H1 (cell line): ENCODE data around the gene PPIB.

Experiments
- CEBPB ChIP-seq: IDR thresholded peaks from 2 replicates; pipeline ENCODE4 v1.6.1; 2012; ENCODE audit warnings: low read depth, low read length
- CREB1 ChIP-seq: IDR thresholded peaks from 2 replicates; pipeline ENCODE4 v1.6.1; 2012; ENCODE audit warnings: inconsistent platforms
- EP300 ChIP-seq, 2 experiments: IDR thresholded peaks; 1 replicate in 1 of 2; 2 replicates in 1 of 2; pipeline ENCODE4 v1.6.1; 2011 to 2012; ENCODE audit warnings: low read depth in 2 of 2, low read length in 2 of 2, mild to moderate bottlenecking in 2 of 2, borderline replicate concordance in 1 of 2, inconsistent platforms in 1 of 2, moderate library complexity in 1 of 2
- JUN ChIP-seq: IDR thresholded peaks from 2 replicates; pipeline ENCODE4 v1.6.1; 2011; ENCODE audit warnings: low read depth, mild to moderate bottlenecking, improper control_type of control experiment, low read length
- KDM1A ChIP-seq: fragments of 200-600, 300-600 bp; sonication (generic); IDR thresholded peaks from 2 replicates; pipeline ENCODE4 v1.7.1; 2016; ENCODE audit warnings: mild to moderate bottlenecking, low read length, borderline replicate concordance
- KDM4A ChIP-seq: IDR thresholded peaks from one replicate; pipeline ENCODE4 v1.7.1; 2012; ENCODE audit warnings: low read depth, mild to moderate bottlenecking, moderate library complexity, low read length, inconsistent platforms; ENCODE audit not compliant: severe bottlenecking
- NRF1 ChIP-seq: IDR thresholded peaks from 2 replicates; pipeline ENCODE4 v1.6.1; 2011; ENCODE audit warnings: mild to moderate bottlenecking, low read depth, low read length, improper control_type of control experiment
- POLR2A ChIP-seq, 2 experiments: IDR thresholded peaks; 1 replicate in 1 of 2; 2 replicates in 1 of 2; pipeline ENCODE4 v1.6.1; 2011; ENCODE audit warnings: low read depth in 2 of 2, low read length in 2 of 2, mild to moderate bottlenecking in 2 of 2; ENCODE audit errors: control extremely low read depth in 1 of 2
- SAP30 ChIP-seq: fragments of 300-600 bp; sonication (generic); IDR thresholded peaks from 2 replicates; pipeline ENCODE4 v1.7.1; 2012; ENCODE audit warnings: low read length, moderate library complexity, mild to moderate bottlenecking, inconsistent platforms; ENCODE audit not compliant: insufficient read depth, insufficient replicate concordance
- SIX5 ChIP-seq: IDR thresholded peaks from 2 replicates; pipeline ENCODE4 v1.6.1; 2011; ENCODE audit warnings: mild to moderate bottlenecking, low read depth, low read length
- TAF1 ChIP-seq: IDR thresholded peaks from 2 replicates; pipeline ENCODE4 v1.6.1; 2011; ENCODE audit warnings: mild to moderate bottlenecking, low read depth, low read length
- TEAD4 ChIP-seq: IDR thresholded peaks from 2 replicates; pipeline ENCODE4 v1.6.1; 2012; ENCODE audit warnings: low read depth, low read length, inconsistent platforms, mixed read lengths
- ZNF274 ChIP-seq: IDR thresholded peaks from 2 replicates; pipeline ENCODE4 v1.7.0; 2012; ENCODE audit warnings: low read length, borderline replicate concordance; ENCODE audit errors: extremely low read depth
- TF ChIP-seq, protein P1 (sequence below), 3 experiments: IDR thresholded peaks; 1 replicate in 2 of 3; 2 replicates in 1 of 3; pipeline versions ENCODE4 v1.5.1 to v1.6.1; 2011; ENCODE audit warnings: low read length in 3 of 3, mild to moderate bottlenecking in 3 of 3, inconsistent platforms in 2 of 3, low read depth in 1 of 3, moderate library complexity in 1 of 3; ENCODE audit not compliant: insufficient read depth in 1 of 3; ENCODE audit errors: control extremely low read depth in 1 of 3

DNA sequence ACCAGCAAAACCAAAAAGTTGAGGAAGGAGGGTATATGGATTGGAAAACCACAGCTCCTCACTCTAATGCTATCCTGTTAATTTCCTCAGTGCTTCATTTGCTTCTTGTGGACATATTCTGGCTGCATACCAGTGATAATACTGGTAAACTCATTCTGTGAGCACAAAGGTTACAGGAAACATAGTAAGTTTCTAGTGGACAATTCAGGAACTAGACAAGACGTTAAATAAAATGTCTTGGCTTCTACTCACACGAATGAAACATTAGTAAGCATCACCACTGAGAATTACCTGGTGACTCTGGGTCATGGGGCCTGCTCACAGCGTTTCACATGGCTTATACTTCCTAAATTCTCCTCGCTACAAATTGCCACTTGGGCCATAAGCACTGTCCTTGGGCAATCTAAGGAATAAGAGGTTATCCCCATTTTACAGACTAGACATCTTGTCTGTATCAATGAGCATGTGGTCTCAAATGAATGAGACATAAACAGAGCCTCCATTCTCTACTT lies 20.1 kb upstream of the PPIB start:
- TF ChIP-seq JUN (no peak), NRF1 (no peak), CREB1 (no peak), ZNF274 (no peak), POLR2A (IDR thresholded peaks at IDR 0.05; ENCODE audit: control extremely low read depth in 1 of 2, low read depth in 2 of 2, low read length in 2 of 2) (no peak), KDM1A (no peak), EP300 (IDR thresholded peaks at IDR 0.05; ENCODE audit: borderline replicate concordance in 1 of 2, low read depth in 2 of 2, low read length in 2 of 2) (no peak), TAF1 (no peak), KDM4A (no peak), SAP30 (no peak), TEAD4 (no peak), SIX5 (no peak), CEBPB (no peak)
- TF ChIP-seq, protein P1, sequence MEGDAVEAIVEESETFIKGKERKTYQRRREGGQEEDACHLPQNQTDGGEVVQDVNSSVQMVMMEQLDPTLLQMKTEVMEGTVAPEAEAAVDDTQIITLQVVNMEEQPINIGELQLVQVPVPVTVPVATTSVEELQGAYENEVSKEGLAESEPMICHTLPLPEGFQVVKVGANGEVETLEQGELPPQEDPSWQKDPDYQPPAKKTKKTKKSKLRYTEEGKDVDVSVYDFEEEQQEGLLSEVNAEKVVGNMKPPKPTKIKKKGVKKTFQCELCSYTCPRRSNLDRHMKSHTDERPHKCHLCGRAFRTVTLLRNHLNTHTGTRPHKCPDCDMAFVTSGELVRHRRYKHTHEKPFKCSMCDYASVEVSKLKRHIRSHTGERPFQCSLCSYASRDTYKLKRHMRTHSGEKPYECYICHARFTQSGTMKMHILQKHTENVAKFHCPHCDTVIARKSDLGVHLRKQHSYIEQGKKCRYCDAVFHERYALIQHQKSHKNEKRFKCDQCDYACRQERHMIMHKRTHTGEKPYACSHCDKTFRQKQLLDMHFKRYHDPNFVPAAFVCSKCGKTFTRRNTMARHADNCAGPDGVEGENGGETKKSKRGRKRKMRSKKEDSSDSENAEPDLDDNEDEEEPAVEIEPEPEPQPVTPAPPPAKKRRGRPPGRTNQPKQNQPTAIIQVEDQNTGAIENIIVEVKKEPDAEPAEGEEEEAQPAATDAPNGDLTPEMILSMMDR (IDR thresholded peaks at IDR 0.05; ENCODE audit: control extremely low read depth in 1 of 3, insufficient read depth in 1 of 3, low read depth in 1 of 3, low read length in 3 of 3), result no peak
